ENCODE results near the gene UBE2I.

The UBE2I gene

DNA sequence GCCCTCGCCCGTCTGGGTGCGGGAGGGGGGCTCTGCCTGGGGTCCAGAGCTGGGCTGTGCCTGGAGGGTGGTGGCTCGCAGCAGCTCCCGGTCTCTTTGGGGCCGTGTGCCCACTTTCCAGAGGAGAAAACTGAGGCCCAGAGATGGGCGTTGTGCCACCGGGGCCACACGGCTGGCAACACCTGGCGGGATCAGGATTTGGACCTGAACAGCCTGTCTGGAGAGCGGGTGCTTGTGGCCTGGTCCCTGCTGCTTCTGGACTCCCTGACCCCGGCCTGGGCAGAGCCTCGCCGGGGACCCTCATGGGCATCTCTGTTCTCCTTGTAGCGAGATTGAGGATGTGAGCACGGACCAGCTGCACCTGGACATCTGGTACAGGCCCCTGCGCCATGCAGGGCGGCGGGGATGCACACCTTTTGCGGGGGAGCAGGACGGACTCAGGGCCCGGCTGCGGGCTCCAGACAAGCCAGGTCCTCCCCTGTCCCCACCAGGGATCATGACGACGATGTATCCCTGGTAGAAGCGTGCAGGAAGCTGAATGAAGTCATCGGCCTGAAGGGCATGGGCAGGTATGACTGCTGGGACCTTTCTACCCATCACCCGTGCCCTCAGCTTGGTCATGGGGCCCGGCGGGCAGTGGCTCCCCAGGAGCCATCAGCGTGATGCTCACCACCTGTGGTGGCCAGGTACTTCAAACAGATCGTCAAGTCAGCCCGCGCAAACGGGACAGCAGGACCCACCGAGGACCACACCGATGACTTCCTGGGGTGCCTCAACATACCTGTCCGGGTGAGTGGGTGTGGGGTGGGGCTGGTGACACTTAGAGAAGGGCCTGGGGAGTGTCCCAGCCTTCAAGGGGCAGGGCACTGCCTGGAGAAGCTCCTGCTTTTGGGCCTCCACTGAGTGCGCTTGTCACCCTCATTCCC, 32.3 kb downstream of the UBE2I start:
- no peak overlapping the region for H3K9ac ChIP-seq (ENCODE audit: low read length)
- no peaks in the 10 kb centered on the region for H3K36me3 ChIP-seq (ENCODE audit: control insufficient read depth, insufficient read depth, low read length)
- H3K4me3 ChIP-seq (ENCODE audit: low read length), result peak overlapping the region; percentile 4
- no peak overlapping the region for H3K27ac ChIP-seq (ENCODE audit: low read depth, low read length)
- H3K4me1 ChIP-seq (ENCODE audit: control insufficient read depth, insufficient read depth, low read length), result no peaks in the 10 kb centered on the region
- H3K27me3 ChIP-seq (ENCODE audit: control insufficient read depth, insufficient read depth, low read length), result peaks cover 10% of the 10 kb centered on the region

DNA sequence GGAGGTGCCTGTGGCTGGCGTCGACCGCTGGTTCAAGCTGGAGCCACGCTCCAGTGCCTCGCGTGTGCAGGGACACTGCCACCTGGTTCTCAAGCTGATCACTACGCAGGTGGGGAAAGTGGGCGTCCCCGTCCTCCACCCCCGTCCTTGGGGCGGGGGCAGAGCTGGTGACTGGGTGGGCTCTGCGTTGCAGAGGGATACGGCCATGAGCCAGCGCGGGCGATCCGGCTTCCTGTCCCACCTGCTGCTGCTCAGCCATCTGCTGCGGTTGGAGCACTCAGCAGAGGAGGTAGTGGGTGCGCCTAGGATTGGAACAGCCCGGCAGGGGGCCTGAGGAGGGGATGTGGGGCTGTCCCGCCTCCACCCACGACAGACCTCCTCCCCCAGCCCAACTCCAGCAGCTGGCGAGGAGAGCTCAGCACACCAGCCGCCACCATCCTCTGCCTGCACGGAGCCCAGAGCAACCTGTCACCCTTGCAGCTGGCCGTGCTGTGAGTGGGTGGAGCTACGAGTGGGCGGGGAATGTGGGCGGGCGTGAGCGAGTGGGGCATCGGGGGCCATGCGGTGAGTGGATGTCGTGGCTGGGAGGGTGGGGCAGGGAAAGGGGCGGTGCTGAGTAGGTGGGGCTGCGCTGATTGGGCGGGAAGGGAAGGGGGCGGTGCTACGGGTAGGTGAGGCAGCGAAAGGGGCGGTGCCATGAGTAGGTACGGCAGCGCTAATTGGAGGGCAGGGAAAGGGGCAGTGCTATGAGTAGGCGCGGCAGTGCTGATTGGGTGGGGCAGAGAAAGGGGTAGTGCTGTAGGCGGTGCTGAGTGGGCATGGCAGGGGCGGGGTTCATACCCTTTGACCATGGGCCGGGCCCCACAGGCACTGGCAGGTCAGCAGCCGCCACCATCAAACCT, 33.3 kb downstream of the UBE2I start:
- Histone ChIP-seq H3K36me3 (ENCODE audit: control insufficient read depth, insufficient read depth, low read length) (no peaks in the 10 kb centered on the region), H3K27me3 (ENCODE audit: control insufficient read depth, insufficient read depth, low read length) (peaks cover 7% of the 10 kb centered on the region), H3K27ac (ENCODE audit: low read depth, low read length) (no peak overlapping the region), H3K9ac (ENCODE audit: low read length) (no peak overlapping the region), H3K4me3 (ENCODE audit: low read length) (peak overlapping the region; percentile 46), H3K4me1 (ENCODE audit: control insufficient read depth, insufficient read depth, low read length) (no peaks in the 10 kb centered on the region)

DNA sequence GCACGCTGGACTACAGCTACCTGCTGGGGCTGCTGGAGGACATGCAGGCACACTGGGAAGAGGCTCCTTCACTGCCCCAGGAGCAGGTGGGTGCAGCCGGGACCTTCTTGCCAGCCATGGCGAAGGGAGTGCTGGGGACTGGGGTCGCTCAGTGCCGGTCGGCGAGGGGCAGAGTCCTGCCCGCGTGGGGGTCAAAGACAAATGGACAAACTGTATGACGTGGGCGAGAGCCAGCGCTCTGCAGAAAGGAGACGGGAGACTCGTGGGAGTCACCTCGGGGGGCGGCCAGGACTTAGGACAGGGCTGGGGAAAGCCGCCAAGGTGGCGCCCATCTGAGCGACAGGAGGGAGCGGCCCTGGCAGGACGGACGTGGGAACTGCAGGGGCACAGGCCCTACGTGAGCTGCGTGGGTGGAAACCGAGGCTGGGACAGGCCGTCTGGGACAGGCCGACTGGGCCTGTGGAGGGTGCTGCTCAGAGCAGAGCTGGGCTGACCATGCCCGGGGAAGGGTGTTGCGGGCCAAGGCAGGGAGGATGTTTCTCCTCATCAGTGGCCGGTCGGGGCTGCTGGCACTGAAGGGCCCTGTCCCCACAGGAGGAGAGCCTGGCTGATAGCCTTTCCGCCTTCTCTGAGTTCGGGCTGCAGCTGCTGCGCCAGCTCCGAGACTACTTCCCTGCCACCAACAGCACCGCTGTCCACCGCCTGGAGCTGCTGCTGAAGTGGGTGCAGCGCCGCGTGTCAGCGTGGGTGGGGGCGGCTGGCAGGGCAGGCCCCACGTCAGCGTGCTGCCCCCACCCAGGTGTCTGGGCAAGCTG, 34.2 kb downstream of the UBE2I start:
- peak overlapping the region; percentile 45 for H3K4me3 ChIP-seq (ENCODE audit: low read length)
- H3K36me3 ChIP-seq (ENCODE audit: control insufficient read depth, insufficient read depth, low read length), result no peaks in the 10 kb centered on the region
- H3K9ac ChIP-seq (ENCODE audit: low read length), result no peak overlapping the region
- no peaks in the 10 kb centered on the region for H3K4me1 ChIP-seq (ENCODE audit: control insufficient read depth, insufficient read depth, low read length)
- peaks cover 7% of the 10 kb centered on the region for H3K27me3 ChIP-seq (ENCODE audit: control insufficient read depth, insufficient read depth, low read length)
- H3K27ac ChIP-seq (ENCODE audit: low read depth, low read length), result no peak overlapping the region

DNA sequence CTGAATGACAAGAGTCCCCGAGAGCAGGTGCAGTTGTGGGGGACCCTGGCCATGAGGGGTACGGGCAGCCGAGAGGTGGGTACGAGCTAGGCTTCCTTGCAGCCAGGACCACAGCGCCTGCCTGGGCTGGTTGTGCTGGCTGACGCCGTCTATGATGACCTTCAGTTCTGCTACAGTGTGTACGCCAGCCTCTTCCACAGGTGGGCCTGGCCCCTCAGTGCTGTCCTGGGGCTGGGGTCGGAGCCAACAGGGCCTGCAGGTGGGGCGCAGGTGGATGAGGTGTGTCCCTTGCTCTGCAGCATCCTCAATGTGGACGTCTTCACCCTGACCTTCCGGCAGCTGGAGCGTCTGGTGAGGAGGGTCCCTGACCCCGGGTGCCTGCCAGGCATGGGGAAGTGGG, 35.1 kb downstream of the UBE2I start:
- Histone ChIP-seq H3K4me3 (ENCODE audit: low read length) (no peak overlapping the region), H3K4me1 (ENCODE audit: control insufficient read depth, insufficient read depth, low read length) (no peaks in the 10 kb centered on the region), H3K36me3 (ENCODE audit: control insufficient read depth, insufficient read depth, low read length) (peaks cover 6% of the 10 kb centered on the region), H3K27me3 (ENCODE audit: control insufficient read depth, insufficient read depth, low read length) (peaks cover 7% of the 10 kb centered on the region), H3K9ac (ENCODE audit: low read length) (no peak overlapping the region), H3K27ac (ENCODE audit: low read depth, low read length) (no peak overlapping the region)

DNA sequence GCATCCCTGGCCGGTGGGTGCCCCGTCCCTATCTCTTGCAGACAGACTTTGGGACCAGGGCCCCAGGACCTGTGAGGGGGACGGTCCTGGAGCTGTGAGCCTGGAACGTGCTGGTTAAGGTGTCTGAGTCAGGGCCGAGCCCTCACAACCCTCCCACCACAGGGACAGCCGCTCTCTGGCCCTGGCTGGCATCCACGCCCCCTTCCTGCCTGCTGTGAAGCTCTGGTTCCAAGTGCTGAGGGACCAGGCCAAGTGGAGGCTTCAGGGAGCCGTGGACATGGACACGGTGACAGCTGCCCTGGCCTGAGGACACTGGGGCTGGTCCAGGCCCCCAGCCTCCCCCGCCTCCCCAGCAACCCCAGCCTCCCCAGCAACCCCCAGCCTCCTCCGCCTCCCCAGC, 35.7 kb downstream of the UBE2I start:
- H3K27me3 ChIP-seq (ENCODE audit: control insufficient read depth, insufficient read depth, low read length), result peaks cover 7% of the 10 kb centered on the region
- H3K27ac ChIP-seq (ENCODE audit: low read depth, low read length), result no peak overlapping the region
- no peaks in the 10 kb centered on the region for H3K4me1 ChIP-seq (ENCODE audit: control insufficient read depth, insufficient read depth, low read length)
- no peak overlapping the region for H3K4me3 ChIP-seq (ENCODE audit: low read length)
- H3K9ac ChIP-seq (ENCODE audit: low read length), result no peak overlapping the region
- H3K36me3 ChIP-seq (ENCODE audit: control insufficient read depth, insufficient read depth, low read length), result peaks cover 8% of the 10 kb centered on the region

DNA sequence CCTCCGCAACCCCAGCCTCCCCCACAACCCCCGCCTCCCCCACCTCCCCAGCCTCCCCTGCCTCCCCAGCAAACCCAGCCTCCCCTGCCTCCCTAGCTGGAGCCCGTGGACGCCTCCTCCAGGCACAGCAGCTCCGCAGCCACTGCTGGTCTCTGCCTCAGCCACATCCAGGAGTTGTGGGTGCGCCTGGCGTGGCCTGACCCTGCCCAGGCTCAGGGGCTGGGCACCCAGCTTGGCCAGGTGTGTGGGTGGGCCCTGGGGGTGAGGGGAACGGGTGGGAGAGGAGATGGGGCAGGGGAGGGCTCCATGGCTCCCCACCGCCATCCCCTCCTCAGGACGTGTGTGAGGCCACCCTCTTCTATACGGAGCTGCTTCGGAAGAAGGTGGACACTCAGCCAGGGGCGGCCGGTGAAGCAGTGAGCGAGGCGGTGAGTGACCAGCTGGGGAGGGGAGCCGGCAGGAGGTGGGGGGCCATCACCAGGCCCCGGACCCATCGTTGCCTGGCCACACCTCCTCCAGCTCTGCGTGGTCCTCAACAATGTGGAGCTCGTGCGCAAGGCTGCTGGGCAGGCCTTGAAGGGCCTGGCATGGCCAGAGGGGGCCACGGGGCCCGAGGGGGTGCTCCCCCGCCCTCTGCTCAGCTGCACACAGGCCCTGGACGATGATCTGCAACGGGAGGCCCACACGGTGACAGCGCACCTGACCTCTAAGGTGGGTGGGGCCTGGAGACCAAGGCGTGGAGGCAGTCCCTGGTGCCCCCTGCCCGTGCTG, 36.4 kb downstream of the UBE2I start:
- H3K27me3 ChIP-seq (ENCODE audit: control insufficient read depth, insufficient read depth, low read length), result peaks cover 7% of the 10 kb centered on the region
- no peak overlapping the region for H3K27ac ChIP-seq (ENCODE audit: low read depth, low read length)
- H3K4me3 ChIP-seq (ENCODE audit: low read length), result no peak overlapping the region
- H3K4me1 ChIP-seq (ENCODE audit: control insufficient read depth, insufficient read depth, low read length), result peaks cover 3% of the 10 kb centered on the region
- H3K9ac ChIP-seq (ENCODE audit: low read length), result no peak overlapping the region
- H3K36me3 ChIP-seq (ENCODE audit: control insufficient read depth, insufficient read depth, low read length), result peaks cover 8% of the 10 kb centered on the region

DNA sequence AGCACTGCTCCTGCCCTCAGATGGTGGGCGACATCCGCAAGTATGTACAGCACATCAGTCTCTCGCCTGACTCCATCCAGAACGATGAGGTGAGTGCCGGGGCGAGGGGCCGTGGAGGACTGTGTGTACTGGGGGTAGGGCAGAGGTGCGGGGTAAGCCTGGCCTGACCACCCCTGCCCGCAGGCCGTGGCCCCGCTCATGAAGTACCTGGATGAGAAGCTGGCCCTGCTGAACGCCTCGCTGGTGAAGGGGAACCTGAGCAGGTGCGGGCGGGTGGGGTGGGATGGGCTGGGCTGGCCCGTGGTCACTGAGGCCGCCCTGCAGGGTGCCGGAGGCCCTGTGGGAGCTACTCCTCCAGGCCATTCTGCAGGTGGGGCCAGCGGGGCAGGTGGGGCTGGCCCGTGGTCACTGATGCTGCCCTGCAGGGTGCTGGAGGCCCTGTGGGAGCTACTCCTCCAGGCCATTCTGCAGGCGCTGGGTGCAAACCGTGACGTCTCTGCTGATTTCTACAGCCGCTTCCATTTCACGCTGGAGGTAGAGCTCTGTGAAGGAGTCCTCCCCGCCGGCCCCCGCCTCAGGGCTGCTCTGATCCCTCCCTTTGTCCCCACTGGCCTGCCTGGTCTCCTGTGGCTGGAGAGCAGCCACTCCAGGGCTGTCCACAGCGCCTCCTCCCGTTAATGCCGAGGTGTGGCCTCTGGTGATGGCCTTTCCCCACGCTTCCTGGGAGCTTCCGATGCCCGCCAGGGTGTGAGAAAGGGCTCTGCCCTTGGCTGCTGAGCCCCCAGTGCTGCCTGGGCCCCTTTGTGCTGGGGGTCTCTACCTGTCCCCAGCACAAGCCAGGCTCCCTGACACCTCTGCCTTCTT, 37.2 kb downstream of the UBE2I start:
- Histone ChIP-seq H3K27me3 (ENCODE audit: control insufficient read depth, insufficient read depth, low read length) (peaks cover 7% of the 10 kb centered on the region), H3K9ac (ENCODE audit: low read length) (no peak overlapping the region), H3K4me3 (ENCODE audit: low read length) (no peak overlapping the region), H3K4me1 (ENCODE audit: control insufficient read depth, insufficient read depth, low read length) (peaks cover 6% of the 10 kb centered on the region), H3K27ac (ENCODE audit: low read depth, low read length) (no peak overlapping the region), H3K36me3 (ENCODE audit: control insufficient read depth, insufficient read depth, low read length) (peaks cover 8% of the 10 kb centered on the region)

DNA sequence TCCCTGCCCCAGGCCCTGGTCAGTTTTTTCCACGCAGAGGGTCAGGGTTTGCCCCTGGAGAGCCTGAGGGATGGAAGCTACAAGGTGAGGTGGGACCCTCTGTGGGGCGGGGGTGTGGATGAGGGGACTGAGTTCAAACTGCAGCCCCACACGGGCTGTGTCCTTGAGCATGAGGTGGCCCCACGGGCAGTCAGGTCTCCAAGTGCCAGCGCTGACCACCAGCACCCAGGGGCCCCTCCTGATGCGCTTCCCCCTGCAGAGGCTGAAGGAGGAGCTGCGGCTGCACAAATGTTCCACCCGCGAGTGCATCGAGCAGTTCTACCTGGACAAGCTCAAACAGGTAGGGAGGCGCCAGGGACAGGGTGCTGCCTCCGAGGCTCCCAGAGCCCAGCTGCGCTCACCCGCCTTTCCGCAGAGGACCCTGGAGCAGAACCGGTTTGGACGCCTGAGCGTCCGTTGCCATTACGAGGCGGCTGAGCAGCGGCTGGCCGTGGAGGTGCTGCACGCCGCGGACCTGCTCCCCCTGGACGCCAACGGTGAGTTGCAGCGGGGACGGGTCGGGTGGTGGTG, 37.9 kb downstream of the UBE2I start:
- Histone ChIP-seq H3K4me1 (ENCODE audit: control insufficient read depth, insufficient read depth, low read length) (peaks cover 6% of the 10 kb centered on the region), H3K36me3 (ENCODE audit: control insufficient read depth, insufficient read depth, low read length) (peaks cover 8% of the 10 kb centered on the region), H3K9ac (ENCODE audit: low read length) (no peak overlapping the region), H3K27ac (ENCODE audit: low read depth, low read length) (no peak overlapping the region), H3K27me3 (ENCODE audit: control insufficient read depth, insufficient read depth, low read length) (peaks cover 5% of the 10 kb centered on the region), H3K4me3 (ENCODE audit: low read length) (no peak overlapping the region)

DNA sequence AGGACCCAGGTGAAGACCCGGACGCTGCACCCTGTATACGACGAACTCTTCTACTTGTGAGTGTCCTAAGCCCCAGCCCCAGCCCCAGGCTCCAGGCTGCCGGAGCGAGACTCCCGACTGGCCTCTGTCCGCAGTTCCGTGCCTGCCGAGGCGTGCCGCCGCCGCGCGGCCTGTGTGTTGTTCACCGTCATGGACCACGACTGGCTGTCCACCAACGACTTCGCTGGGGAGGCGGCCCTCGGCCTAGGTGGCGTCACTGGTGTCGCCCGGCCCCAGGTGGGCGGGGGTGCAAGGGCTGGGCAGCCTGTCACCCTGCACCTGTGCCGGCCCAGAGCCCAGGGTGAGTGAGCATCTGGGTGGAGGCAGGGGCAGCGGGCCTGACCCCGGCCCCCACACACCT, 38.5 kb downstream of the UBE2I start:
- H3K4me3 ChIP-seq (ENCODE audit: low read length), result no peak overlapping the region
- peaks cover 3% of the 10 kb centered on the region for H3K27me3 ChIP-seq (ENCODE audit: control insufficient read depth, insufficient read depth, low read length)
- H3K27ac ChIP-seq (ENCODE audit: low read depth, low read length), result no peak overlapping the region
- H3K36me3 ChIP-seq (ENCODE audit: control insufficient read depth, insufficient read depth, low read length), result peaks cover 8% of the 10 kb centered on the region
- H3K9ac ChIP-seq (ENCODE audit: low read length), result no peak overlapping the region
- H3K4me1 ChIP-seq (ENCODE audit: control insufficient read depth, insufficient read depth, low read length), result peaks cover 9% of the 10 kb centered on the region

DNA sequence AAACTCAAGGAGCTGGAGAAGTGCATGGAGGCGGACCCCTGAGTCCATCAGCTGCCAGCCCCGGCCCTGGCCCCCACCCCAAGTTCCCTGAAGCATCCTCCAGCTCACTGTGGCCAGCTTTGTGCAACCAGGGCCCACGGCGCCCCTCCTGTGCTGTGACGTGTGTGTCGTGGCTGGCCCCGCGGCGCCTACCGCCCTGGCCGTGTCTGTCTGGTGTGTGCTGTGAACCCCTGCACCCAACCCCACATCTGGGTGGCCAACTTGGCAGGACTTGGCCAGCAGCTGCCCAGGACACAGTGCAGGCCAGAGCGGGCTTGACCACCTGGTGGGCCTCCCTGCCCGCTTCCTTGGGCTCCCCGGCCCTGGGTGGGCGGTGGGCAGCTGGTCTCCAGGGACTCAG, 39.0 kb downstream of the UBE2I start:
- Histone ChIP-seq H3K27ac (ENCODE audit: low read depth, low read length) (no peak overlapping the region), H3K27me3 (ENCODE audit: control insufficient read depth, insufficient read depth, low read length) (peaks cover 3% of the 10 kb centered on the region), H3K36me3 (ENCODE audit: control insufficient read depth, insufficient read depth, low read length) (peaks cover 8% of the 10 kb centered on the region), H3K4me3 (ENCODE audit: low read length) (no peak overlapping the region), H3K9ac (ENCODE audit: low read length) (no peak overlapping the region), H3K4me1 (ENCODE audit: control insufficient read depth, insufficient read depth, low read length) (peaks cover 9% of the 10 kb centered on the region)

All from rectal smooth muscle tissue (tissue), 1 donor.